H9 (cell line): ENCODE measurements around the gene NDUFS2. TPM values are rescaled to one million over a fixed set of nuclear protein-coding genes. Genes with fewer than 3 reads are reported as not detected.

Source experiments
- DNase-seq: peaks from one replicate; pipeline ENCODE4 v3.0.0-alpha.2; 2017
- H2AFZ ChIP-seq: one replicate; pipeline ENCODE4 v1.6.1; 2013; ENCODE audit warnings: mild to moderate bottlenecking, low read length, control low read depth, moderate library complexity
- H2AK5ac ChIP-seq: 2 replicates; pipeline ENCODE4 v1.6.1; 2013; ENCODE audit warnings: low read length, control low read depth, mixed read lengths; ENCODE audit not compliant: insufficient read length
- H2BK120ac ChIP-seq: one replicate; pipeline ENCODE4 v1.6.1; 2013; ENCODE audit warnings: low read depth, mild to moderate bottlenecking, low read length, control low read depth, inconsistent platforms; ENCODE audit not compliant: poor library complexity, severe bottlenecking
- H2BK12ac ChIP-seq: 2 replicates; pipeline ENCODE4 v1.6.1; 2013; ENCODE audit warnings: low read length, control low read depth, mixed read lengths, low read depth; ENCODE audit not compliant: insufficient read length
- H2BK15ac ChIP-seq: 2 replicates; pipeline ENCODE4 v1.6.1; 2013; ENCODE audit warnings: low read depth, low read length, control low read depth
- H2BK20ac ChIP-seq: one replicate; pipeline ENCODE4 v1.6.1; 2013; ENCODE audit warnings: low read depth, mild to moderate bottlenecking, low read length, control low read depth, inconsistent platforms; ENCODE audit not compliant: poor library complexity, severe bottlenecking
- H2BK5ac ChIP-seq: 2 replicates; pipeline ENCODE4 v1.6.1; 2013; ENCODE audit warnings: low read length, control low read depth, mixed read lengths; ENCODE audit not compliant: insufficient read length
- H3K14ac ChIP-seq: 2 replicates; pipeline ENCODE4 v1.6.1; 2013; ENCODE audit warnings: low read length, control low read depth; ENCODE audit not compliant: insufficient read depth
- H3K18ac ChIP-seq: 2 replicates; pipeline ENCODE4 v1.6.1; 2013; ENCODE audit warnings: low read depth, mild to moderate bottlenecking, mixed read lengths, low read length, control low read depth; ENCODE audit not compliant: insufficient read length
- H3K23ac ChIP-seq: 2 replicates; pipeline ENCODE4 v1.6.1; 2013; ENCODE audit warnings: low read length, control low read depth, mixed read lengths, low read depth; ENCODE audit not compliant: insufficient read length
- H3K23me2 ChIP-seq: 2 replicates; pipeline ENCODE4 v1.6.1; 2013; ENCODE audit warnings: low read depth, mild to moderate bottlenecking, mixed read lengths, low read length, control low read depth; ENCODE audit not compliant: insufficient read length, poor library complexity, severe bottlenecking
- H3K27ac ChIP-seq: 2 replicates; pipeline ENCODE4 v1.5.1; 2013; ENCODE audit warnings: low read length, control low read depth, mixed read lengths, low read depth; ENCODE audit not compliant: insufficient read length
- H3K27me3 ChIP-seq: 2 replicates; pipeline ENCODE4 v1.6.1; 2013; ENCODE audit warnings: low read length, control low read depth, inconsistent platforms; ENCODE audit not compliant: insufficient read depth
- H3K4ac ChIP-seq: 2 replicates; pipeline ENCODE4 v1.6.1; 2013; ENCODE audit warnings: low read depth, mild to moderate bottlenecking, control low read depth, inconsistent platforms, low read length, moderate library complexity
- H3K4me1 ChIP-seq: 2 replicates; pipeline ENCODE4 v1.6.1; 2013; ENCODE audit warnings: low read length, control low read depth, inconsistent platforms; ENCODE audit not compliant: insufficient read depth
- H3K4me2 ChIP-seq: 2 replicates; pipeline ENCODE4 v1.6.1; 2013; ENCODE audit warnings: low read length, control low read depth, mixed read lengths; ENCODE audit not compliant: insufficient read length, insufficient read depth
- H3K56ac ChIP-seq: 2 replicates; pipeline ENCODE4 v1.6.1; 2013; ENCODE audit warnings: low read depth, mild to moderate bottlenecking, mixed read lengths, low read length, control low read depth; ENCODE audit not compliant: insufficient read length
- H3K79me1 ChIP-seq: 2 replicates; pipeline ENCODE4 v1.6.1; 2013; ENCODE audit warnings: low read depth, mild to moderate bottlenecking, moderate library complexity, low read length, control low read depth, inconsistent platforms; ENCODE audit not compliant: insufficient read depth, poor library complexity, severe bottlenecking
- H3K79me2 ChIP-seq: 2 replicates; pipeline ENCODE4 v1.6.1; 2013; ENCODE audit warnings: low read length, control low read depth, inconsistent platforms; ENCODE audit not compliant: insufficient read depth
- H3K9ac ChIP-seq: 2 replicates; pipeline ENCODE4 v1.6.1; 2013; ENCODE audit warnings: low read length, control low read depth, mixed read lengths; ENCODE audit not compliant: insufficient read length; ENCODE audit errors: extremely low read depth
- H3K9me3 ChIP-seq: one replicate; pipeline ENCODE4 v1.6.1; 2013; ENCODE audit warnings: low read depth, low read length, inconsistent platforms; ENCODE audit not compliant: control insufficient read depth
- H3T11ph ChIP-seq: one replicate; pipeline ENCODE4 v1.6.1; 2013; ENCODE audit warnings: mild to moderate bottlenecking, low read length, control low read depth, inconsistent platforms
- H4K20me1 ChIP-seq: one replicate; pipeline ENCODE4 v1.6.1; 2013; ENCODE audit not compliant: control insufficient read depth, insufficient read length, insufficient read depth
- H4K5ac ChIP-seq: 2 replicates; pipeline ENCODE4 v1.6.1; 2013; ENCODE audit warnings: low read depth, mild to moderate bottlenecking, mixed read lengths, low read length, control low read depth; ENCODE audit not compliant: insufficient read length
- H4K8ac ChIP-seq: replicated peaks from 2 replicates; pipeline ENCODE4 v1.6.1; 2013; ENCODE audit warnings: low read length, control low read depth, mixed read lengths, low read depth; ENCODE audit not compliant: insufficient read length
- H4K91ac ChIP-seq: 2 replicates; pipeline ENCODE4 v1.6.1; 2013; ENCODE audit warnings: low read depth, mild to moderate bottlenecking, moderate library complexity, mixed read lengths, low read length, control low read depth; ENCODE audit not compliant: insufficient read length
- H3K27ac Mint-ChIP-seq, 3 experiments: 2 replicates in 2 of 3; 3 replicates in 1 of 3; pipeline ENCODE4 v1.8.0; 2020 to 2021; ENCODE audit warnings: mixed read lengths in 3 of 3, mild to moderate bottlenecking in 1 of 3, moderate library complexity in 1 of 3
- H3K27me3 Mint-ChIP-seq: 2 replicates; pipeline ENCODE4 v1.8.0; 2021; ENCODE audit warnings: low read depth, mild to moderate bottlenecking, moderate library complexity, mixed read lengths
- H3K36me3 Mint-ChIP-seq, 3 experiments: 2 replicates in 2 of 3; 3 replicates in 1 of 3; pipeline ENCODE4 v1.8.0; 2020 to 2021; ENCODE audit warnings: low read depth in 3 of 3, mixed read lengths in 3 of 3; ENCODE audit not compliant: insufficient read depth in 1 of 3
- H3K4me1 Mint-ChIP-seq, 2 experiments: 2 replicates each; pipeline ENCODE4 v1.8.0; 2020; ENCODE audit warnings: mixed read lengths in 2 of 2
- H3K4me3 Mint-ChIP-seq, 2 experiments: 2 replicates in 1 of 2; 3 replicates in 1 of 2; pipeline ENCODE4 v1.8.0; 2020 to 2021; ENCODE audit warnings: mild to moderate bottlenecking in 2 of 2, mixed read lengths in 2 of 2, moderate library complexity in 1 of 2
- H3K9me3 Mint-ChIP-seq, 2 experiments: 2 replicates in 1 of 2; 3 replicates in 1 of 2; pipeline ENCODE4 v1.8.0; 2020; ENCODE audit warnings: mild to moderate bottlenecking in 2 of 2, mixed read lengths in 2 of 2, moderate library complexity in 1 of 2
- WGBS: extraction: QIAGEN DNeasy Blood & Tissue Kit; methylation state at CpG from one replicate; pipeline ENCODE4 v1.1.7; 2013; ENCODE audit warnings: missing lambda C conversion rate, low lambda C conversion rate, mixed read lengths; ENCODE audit not compliant: insufficient read length; ENCODE audit errors: extremely low coverage; 5-methylcytosine and 5-hydroxymethylcytosine counted together
- total RNA-seq: library from RNA; stranded (reverse); gene quantifications from 2 replicates; pipeline ENCODE4 v1.2.1, GENCODE V29; 2021
- TF ChIP-seq, protein P1 (sequence below): fragments of 200-600 bp; sonication (generic); conservative IDR thresholded peaks from 3 replicates; pipeline ENCODE4 v1.8.0; 2021; ENCODE audit warnings: antibody characterized with exemption, mild to moderate bottlenecking

Gene NDUFS2
- total RNA-seq, 1 experiment from 2014 or later, result 84.5 TPM

DNA sequence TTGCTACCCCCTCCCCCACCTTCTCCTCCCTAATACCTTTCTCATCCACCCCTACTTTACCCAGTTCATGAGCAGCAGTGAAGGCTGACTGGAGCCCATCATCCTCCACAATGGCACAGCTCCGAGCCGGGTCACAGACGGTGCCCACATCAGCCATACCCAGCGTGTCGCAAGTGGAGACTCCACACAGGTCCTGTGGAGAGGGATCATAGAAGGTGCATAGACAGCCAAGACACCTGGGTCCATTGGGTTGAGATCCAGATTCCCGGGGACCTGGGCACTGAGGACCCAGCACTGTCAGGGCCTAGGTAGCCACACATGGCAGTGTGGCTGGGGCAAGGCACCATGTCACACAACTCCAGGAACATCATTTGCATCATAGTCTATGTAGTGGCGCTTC, 6.1 kb upstream of the NDUFS2 start:
- Histone ChIP-seq H3K79me1 (no peaks in the 10 kb centered on the region), H4K91ac (no peak overlapping the region), H2BK5ac (no peak overlapping the region), H2BK120ac (no peak overlapping the region), H3K23ac (no peak overlapping the region), H4K20me1 (no peaks in the 10 kb centered on the region), H3K4me1 (peaks cover 21% of the 10 kb centered on the region), H3K23me2 (peaks cover 4% of the 10 kb centered on the region), H3K9ac (no peak overlapping the region), H2AK5ac (no peak overlapping the region), H3K14ac (no peak overlapping the region), H3K18ac (no peak overlapping the region), H2AFZ (no peak overlapping the region), H3K9me3 (no peaks in the 10 kb centered on the region), H3K4me2 (no peak overlapping the region), H3K27me3 (no peaks in the 10 kb centered on the region), H2BK20ac (no peak overlapping the region), H3K27ac (no peak overlapping the region), H3K56ac (no peak overlapping the region), H4K5ac (no peak overlapping the region), H4K8ac (no peak overlapping the region), H3T11ph (no peak overlapping the region), H2BK12ac (no peak overlapping the region), H3K79me2 (no peaks in the 10 kb centered on the region), H2BK15ac (no peak overlapping the region), H3K4ac (no peak overlapping the region)
- H3K4me1 Mint-ChIP-seq, result peaks cover 51 to 54% of the 10 kb centered on the region in 2 experiments
- peak overlapping the region in 1 of 3 experiments; percentile 95; a peak in 1 of 7 replicates for H3K27ac Mint-ChIP-seq
- WGBS, result no CpG with 5 or more reads among the region's 7 CpGs
- TF ChIP-seq, protein P1, sequence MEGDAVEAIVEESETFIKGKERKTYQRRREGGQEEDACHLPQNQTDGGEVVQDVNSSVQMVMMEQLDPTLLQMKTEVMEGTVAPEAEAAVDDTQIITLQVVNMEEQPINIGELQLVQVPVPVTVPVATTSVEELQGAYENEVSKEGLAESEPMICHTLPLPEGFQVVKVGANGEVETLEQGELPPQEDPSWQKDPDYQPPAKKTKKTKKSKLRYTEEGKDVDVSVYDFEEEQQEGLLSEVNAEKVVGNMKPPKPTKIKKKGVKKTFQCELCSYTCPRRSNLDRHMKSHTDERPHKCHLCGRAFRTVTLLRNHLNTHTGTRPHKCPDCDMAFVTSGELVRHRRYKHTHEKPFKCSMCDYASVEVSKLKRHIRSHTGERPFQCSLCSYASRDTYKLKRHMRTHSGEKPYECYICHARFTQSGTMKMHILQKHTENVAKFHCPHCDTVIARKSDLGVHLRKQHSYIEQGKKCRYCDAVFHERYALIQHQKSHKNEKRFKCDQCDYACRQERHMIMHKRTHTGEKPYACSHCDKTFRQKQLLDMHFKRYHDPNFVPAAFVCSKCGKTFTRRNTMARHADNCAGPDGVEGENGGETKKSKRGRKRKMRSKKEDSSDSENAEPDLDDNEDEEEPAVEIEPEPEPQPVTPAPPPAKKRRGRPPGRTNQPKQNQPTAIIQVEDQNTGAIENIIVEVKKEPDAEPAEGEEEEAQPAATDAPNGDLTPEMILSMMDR, result no peak
- H3K36me3 Mint-ChIP-seq, result peaks cover 0 to 29% (median 16%) of the 10 kb centered on the region in 3 experiments; a peak in 4 of 7 replicates
- H3K4me3 Mint-ChIP-seq, result 0 out of 5 replicates have a peak overlapping the region, but pooled peaks of 1 of the 2 experiments have one; percentile 49
- no peak for DNase-seq
- no peaks in the 10 kb centered on the region for H3K27me3 Mint-ChIP-seq
- H3K9me3 Mint-ChIP-seq, result no peaks in the 10 kb centered on the region; a peak in 1 of 5 replicates
